OCI-M2 (cell line): ENCODE measurements around the gene SORBS1.

Experiments used
- DNase-seq: peaks from one replicate; lab custom pipeline; 2025; ENCODE audit not compliant: unreplicated experiment; lab: John Stamatoyannopoulos, UW

SORBS1 gene

DNA sequence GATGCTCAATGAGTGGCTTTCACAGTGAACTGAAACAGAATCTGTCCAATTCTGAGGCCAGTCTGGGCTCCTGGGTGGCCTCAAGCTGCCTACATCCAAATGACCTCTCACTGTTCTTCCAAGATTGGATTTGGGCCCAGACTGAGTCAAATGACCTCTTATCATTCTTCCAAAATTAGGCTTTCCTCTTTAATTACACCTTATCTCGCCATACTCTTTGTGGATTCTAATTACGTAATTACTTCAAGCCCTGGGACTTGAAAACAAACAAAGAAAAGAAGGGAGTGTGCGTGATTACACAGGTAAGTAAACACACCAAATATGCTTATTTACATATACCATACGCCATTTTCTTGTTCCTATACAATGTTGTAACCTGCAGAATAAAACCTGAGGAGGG, 18.8 kb downstream of the SORBS1 start:
- DNase-seq = no peak

DNA sequence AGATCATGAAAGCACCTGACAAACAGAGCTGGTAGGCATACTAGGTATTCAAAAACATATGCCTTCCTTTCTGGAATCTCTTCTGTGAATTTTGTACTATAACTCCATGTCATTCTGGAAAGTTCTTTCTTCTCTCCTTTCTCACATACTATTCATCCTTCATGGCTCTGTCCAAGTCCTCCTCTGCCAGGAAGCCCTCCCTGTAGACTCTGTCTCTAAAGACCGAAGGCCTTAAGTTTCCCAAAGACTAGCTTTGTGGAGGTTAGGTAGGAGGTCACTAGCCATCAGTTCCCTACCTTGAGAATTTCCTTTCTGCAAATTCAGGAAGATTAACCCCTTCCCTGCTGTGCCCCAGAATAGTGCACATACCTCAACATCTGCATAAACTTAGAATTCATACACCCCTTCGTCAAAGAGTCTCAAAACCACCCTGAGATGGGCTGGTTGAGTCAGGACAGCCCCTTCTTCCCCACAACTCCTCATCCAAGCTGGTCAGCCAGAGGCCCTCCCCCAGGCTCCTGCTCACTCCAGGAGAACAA, 20.6 kb downstream of the SORBS1 start:
- DNase-seq = no peak

DNA sequence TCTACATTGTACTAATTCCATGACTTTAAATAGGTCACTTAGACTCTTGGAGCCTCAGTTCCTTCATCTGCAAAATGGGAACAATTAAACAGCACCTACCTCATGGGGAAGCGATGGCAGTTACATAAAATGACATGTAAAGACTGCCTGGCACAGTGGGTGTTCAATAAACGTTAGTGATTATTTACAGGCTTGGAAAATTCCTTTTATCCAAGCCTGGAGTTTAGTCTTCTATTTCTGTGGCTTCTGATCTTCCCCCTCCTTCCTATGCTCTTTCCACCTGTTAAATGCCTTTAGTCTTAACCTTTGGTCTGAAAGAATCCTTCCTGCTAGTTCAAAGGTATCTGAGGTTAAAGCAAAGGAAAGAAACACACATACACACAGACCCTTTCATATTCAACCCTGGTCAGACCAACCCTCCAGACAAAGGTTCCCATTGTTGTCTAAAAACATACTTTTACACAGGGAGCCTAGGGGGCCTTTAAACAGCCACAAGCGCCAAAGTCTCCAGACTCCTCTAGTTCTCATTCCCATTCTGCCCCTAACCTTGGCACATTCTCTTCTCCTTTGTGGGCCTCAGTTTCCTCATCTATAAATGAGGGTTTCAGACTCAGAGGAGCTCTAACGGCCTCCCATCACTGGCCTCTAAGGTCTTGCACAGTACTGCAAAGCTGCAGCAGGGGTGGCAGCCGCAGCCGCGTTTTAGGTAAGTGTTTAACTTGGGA, 21.4 kb downstream of the SORBS1 start:
- no peak for DNase-seq

DNA sequence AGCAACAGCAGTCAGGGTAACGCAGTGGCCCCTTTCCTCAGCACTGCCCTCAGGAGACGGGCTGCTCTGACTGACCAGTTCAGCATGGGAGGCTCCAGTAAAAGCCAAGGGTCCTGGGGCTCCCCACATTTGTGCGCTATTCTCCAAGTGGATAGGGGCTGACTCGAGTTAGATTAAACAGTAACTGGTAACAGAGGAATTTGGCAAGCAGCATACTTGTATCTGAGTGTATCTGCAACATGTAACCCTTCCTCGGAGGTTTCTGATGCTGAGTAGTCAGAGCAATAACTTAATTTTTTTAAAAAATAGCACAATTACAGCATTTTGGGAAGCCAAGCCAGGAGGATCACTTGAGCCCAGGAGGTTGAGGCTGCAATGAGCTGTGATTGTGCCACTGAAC, 22.8 kb downstream of the SORBS1 start:
- no peak for DNase-seq

DNA sequence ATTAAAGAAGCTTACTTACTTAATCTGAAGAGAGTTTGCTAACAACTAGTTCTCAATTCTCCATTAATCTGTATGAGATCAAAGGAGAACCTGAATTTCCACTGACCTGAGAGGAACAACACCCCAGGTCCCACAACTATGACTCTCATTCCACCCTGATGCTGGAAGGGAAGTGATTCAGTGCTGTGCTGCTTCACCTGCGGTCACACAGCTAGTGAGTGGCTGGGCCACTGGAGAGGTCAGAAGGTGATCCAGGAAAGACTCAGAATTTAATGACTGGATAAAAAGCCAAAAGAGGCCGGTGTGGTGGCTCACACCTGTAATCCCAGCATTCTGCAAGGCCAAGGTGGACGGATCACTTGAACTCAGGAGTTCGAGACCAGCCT, 23.6 kb downstream of the SORBS1 start:
- no peak for DNase-seq

DNA sequence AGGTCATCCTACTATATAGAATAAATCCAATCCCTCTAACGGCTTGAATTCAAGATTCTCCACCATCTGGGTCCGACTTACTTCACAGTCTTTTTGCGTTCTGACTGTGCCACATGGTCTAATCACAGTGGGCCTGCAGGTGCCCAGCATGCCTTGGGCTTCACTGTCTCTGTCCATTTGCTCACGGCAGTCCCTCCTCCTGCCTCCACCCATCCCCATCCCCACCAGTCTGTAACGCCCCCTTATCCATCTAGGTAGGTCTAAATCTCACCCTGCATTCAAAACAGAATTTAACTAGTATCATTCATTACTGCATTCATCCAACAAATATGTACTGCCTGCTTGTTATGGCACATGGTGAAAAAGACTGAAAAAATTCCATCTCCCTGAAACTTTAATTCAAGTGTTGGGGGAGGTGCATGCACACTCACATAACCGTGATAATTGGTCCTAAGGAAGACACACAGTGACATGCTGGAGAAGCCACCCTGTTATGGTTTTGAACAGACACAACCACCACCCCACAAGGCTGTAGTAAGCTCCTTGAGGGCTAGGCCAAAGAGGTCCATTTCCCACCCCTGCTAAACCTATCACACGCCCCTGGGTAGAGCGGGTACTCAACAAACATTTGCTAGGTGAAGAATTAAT, 24.2 kb downstream of the SORBS1 start:
- DNase-seq = no peak

DNA sequence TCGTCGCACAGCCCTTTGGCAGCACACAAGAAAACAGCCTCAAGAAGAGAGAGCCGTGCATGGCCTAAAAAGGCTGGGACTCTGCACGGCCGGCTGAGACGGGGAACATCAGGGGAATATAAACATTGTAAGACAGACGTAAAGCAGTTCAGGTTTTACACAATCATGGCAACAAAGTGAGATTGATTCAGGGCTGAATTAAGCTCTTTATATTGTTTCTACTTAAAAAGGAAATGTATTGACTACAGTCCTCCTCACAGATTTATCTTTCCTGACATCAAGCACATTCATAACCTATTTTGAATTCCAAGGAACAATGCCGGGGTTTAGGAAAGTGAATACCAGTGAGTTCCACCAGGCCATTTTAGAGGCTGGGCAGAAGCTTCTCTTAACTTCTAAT, 25.2 kb downstream of the SORBS1 start:
- DNase-seq = no peak

DNA sequence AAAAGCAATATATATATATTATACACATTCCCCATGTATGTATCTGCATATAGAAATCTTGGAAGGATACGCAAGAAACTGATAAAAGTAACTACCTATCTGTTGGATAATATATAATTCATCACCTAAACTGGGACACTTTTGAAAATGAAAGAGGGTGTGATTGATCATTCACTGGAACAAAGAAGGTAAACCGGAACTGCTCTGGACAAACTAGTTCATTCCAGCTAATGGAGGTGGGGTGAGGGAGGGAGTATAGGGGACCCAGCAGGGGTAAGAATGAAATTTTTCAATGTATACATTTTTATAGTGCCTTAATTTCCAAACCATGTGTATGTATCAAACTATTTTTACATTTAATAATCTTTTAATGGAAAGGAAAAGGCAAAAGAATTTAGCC, 25.6 kb downstream of the SORBS1 start:
- no peak for DNase-seq

DNA sequence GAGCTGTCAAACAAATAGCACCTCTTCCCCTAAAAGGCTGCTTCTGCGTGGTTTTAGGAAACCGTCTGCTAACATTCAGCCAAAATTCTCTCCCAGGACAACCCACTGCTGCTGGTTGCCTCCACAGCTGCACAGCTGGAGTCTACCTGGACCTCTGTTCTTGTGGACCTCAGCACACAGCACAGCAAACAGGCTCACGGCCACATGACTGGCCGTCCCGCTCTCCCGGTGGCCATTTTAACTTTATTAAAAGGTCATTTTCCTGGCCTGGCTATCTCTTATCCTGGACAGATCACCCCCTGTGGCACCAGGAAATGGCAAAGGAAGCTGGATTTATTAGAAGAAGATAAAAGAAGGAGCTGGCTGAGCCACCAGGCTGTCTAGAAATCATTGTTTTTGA, 27.6 kb downstream of the SORBS1 start:
- DNase-seq = no peak

DNA sequence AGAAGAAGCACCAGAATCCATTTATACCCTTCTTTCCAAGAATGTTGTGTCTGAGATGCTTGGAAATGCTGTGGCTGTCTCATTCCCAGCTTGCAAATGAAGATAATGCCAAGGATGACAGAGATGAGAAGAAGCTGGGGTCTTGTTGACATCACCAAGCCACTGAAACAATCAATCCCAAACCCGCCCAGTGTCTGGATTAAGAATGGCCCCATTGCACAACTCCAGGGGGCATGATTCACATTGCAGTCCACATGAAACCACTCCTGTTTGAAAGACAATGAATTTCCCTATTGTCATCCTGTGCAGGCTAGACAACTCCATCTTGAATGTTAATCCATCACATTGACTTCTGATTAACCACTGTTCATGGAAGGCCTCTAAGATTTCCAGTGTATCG, 28.6 kb downstream of the SORBS1 start:
- no peak for DNase-seq

DNA sequence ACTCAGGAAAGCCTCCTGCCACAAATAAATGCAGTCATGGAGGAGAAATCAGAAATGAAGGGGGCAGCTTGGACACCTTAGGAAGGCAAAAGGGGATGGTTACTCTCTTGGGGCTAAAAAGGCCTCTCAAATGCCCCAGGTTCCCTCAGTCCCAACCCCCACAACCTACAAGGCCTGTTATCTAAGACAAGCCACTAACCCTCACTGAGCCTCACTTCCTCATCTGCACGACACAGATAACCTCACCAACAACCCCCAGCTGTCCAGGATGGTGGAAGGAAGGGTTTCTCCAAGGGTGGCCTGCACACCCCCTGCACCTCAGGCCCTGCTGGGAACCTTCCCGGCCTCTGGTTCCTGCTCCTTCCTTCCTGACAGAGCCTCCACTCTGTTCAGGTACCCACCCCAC, 29.2 kb downstream of the SORBS1 start:
- peak; percentile 55 for DNase-seq

DNA sequence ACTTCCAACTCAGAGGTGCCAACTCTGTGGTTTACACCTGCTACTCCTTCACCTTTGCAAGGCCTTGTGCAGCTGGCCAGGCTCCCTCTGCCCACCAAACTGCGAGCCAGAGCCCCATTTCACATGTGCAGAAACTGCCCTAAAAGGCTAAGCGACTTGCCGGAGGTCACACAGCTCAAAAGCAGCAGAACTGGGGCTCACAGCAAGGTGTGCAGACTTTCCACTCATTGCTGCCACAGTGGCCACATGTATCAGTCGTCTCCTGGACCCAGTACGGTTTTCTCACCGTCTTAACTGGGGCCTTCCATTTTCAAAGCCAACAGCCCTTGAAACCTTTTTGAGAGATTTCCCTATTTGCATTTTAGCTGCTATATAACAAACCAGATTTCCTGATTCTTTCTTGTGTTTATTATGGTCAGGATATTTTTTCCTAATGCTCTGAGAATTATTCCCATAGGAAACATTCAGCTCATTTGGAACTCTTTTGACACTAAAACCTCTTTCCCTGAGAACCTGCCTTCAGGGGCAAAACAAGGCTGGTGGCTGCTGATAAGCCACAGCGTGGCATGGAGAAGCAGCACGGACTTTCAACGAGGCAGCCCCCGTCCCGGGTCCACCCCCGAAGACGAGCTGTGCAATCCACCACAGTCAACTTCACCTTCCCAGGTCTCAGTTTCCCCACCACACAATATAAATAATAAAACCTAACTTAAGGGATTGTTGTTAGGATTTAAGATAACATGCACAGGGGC, 29.9 kb downstream of the SORBS1 start:
- no peak for DNase-seq

DNA sequence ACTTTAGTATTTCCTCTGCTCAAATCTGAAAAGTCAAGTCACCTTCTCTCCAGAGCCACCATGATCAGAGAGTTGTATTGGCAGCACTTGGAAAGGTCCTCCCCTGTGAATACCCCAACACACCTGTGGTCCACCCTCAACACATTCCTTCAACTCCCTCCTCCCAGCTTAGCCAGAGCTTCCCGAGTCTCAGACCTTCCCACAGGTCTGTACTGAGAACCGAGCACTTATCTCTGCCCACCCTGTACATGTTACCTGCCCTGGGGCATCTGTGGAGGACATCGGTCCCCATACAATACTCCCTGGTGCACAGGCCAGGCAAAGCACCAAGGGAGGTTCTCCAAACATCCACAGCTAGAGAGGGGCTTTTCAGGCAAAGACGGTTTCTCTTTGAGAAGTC, 30.6 kb downstream of the SORBS1 start:
- DNase-seq = no peak

DNA sequence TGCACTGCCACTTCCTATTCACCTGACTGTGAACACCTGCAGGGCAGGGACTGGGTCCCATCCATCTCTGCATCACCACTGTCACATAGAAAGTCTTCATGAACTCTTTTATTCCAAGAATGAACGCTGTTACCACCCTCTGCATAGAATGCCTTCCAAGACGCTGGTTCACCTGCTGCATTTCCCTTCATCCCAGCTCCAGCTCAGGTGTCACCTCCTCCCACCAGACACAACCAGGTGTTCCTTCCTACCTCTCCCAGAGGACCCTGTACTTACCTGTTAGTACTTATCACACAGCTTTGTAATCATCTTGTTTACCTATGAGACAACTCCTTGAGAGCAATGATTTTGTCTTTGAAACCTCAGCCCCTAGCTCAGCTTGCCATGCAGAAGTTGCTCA, 31.1 kb downstream of the SORBS1 start:
- no peak for DNase-seq

DNA sequence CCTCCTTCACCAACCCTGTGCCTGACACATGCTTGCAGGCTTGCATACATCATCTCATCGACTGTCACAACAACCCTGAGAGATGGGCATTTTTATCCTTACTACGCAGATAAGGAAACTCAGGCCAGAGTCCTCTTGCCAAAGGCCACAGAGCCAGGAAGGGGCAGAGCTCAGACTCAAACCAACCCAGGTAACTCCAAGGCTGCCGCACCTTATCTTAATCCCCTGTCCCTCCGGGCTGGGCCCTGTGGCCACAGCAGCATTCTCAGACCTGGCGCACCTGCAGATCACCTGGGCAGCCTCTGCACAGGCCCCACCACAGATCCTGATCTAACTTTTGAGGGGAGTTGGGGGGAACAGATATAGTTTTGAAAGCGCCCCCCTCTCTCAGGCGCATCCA, 35.1 kb downstream of the SORBS1 start:
- DNase-seq = no peak

DNA sequence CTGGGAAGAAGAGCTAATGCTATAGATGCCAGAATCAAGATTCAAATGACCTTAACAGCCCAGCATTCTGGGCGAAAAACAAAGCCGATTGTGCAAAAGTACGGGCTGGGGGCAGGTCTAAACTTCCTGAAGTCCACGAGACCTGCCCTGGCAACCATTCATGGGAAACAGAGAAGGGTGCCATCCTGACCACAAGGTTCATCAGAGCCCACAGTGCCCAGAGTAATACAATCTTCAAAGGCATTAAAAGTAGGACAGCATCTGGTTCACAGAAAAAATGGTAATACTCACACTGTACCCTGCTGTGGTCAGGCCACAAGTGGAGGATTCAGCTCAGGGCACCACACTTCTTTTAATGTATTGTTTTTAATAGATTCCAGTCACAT, 36.1 kb downstream of the SORBS1 start:
- no peak for DNase-seq

DNA sequence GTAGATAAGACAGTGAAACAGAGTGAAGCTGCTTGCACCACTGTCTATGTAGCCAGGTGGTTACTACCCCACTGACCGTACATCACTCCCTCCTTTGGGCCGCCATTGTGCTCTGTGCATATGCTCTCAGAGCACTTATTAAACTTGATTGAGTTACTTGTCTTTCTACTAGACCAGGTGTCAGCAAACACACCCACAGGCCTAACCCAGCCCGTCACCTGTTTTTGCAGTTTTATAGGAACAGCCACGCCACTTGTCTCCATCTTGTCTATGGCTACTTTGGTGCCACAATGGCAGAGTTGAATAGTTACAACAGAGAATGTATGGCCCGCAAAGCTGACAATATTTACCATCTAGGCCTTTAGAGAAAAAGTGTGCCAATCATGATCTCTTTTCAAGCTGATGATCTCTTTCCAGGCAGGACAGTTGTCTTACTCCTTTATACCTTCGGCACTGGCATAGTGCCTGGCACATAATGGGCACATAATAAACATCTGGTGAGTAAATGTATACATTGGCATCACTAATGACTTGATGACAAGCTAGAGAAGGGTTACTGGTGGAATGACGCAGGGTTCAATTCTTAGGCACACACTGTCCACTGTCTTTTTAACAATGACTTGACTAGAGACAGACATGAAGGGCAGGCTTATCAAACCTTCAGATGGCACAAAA, 36.7 kb downstream of the SORBS1 start:
- no peak for DNase-seq

DNA sequence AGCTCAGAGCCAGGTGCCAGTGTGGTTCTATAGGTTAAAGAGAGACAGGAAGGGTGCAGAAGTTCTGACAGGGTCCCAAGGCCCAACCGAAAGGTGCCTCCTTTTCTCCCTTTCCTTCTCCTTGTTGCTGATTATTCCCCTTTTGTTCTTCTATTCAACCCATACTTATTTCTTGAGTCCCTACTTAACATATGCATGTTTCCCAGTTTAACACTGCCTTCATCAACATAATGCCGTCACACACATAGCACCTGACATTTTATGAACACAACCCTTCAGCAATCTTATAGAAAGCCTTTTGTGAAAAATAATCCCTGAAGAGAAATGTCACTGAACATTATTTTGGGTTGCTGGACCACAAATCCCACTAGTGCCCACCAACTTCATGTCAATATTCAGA, 39.1 kb downstream of the SORBS1 start:
- DNase-seq = no peak

DNA sequence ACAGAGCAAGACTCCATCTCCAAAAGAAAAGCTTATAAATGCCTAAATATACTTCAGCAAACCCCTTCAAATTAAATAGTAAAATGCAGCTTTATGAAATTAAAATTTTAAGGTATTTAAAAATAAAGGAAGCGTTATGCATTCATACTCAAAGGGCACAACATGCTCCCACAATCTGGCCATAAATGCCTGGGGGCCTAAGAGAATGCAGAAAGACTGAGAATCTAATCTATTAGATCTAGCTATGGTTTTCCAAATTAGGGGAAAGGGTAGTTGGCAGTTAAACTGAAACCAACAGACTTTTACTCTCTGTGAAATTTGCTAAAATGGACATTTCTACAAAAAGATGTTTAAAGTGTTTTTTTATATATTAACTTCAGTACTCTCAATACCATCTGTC, 40.6 kb downstream of the SORBS1 start:
- no peak for DNase-seq

DNA sequence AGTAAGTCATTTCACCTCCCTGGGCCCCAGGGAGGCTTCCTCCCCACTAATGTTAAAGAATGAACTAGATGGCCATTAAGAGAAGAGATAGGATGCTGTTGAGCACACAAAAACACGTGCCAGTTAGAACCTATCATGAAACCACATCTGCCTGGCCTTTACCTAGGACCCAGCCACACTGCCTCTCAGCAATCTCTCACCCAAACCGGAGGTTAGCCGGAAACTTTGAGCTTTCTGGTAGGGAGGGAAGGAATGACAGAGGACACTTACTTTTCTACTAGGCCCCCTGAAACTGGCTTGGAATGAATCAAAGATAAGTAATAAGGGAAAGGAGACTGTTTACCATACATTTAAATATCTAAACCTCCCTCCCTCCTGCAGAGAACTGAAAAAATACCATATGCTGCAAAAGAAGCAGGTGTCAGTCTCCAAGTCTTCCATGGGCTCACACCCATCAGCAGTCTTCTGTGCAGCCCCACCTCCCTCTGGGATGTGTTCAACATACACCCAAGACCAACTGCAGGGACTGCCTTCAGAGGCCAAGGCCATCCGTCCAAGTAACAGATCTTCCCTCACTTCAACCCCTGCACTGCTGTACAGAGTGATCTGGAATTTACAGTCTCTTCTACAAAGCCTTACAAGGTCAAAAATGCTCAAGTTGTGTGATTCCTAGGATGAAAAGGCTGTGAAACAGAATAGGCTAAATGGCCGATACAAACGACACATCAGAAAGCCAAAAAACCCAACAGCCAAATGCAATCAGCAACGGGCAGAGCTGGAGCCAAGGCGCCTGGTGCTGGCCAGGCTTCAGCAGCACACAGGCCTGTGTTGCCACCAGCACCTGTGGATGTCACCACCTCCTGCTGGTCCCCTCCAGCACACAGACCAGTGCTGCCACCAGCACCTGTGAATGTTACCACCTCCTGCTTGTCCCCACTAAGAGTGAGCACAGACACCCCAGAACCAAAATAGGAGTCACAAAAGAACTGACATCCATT, 42.4 kb downstream of the SORBS1 start:
- DNase-seq = no peak
